ENCODE data around the gene TMEM222.

The TMEM222 gene

DNA sequence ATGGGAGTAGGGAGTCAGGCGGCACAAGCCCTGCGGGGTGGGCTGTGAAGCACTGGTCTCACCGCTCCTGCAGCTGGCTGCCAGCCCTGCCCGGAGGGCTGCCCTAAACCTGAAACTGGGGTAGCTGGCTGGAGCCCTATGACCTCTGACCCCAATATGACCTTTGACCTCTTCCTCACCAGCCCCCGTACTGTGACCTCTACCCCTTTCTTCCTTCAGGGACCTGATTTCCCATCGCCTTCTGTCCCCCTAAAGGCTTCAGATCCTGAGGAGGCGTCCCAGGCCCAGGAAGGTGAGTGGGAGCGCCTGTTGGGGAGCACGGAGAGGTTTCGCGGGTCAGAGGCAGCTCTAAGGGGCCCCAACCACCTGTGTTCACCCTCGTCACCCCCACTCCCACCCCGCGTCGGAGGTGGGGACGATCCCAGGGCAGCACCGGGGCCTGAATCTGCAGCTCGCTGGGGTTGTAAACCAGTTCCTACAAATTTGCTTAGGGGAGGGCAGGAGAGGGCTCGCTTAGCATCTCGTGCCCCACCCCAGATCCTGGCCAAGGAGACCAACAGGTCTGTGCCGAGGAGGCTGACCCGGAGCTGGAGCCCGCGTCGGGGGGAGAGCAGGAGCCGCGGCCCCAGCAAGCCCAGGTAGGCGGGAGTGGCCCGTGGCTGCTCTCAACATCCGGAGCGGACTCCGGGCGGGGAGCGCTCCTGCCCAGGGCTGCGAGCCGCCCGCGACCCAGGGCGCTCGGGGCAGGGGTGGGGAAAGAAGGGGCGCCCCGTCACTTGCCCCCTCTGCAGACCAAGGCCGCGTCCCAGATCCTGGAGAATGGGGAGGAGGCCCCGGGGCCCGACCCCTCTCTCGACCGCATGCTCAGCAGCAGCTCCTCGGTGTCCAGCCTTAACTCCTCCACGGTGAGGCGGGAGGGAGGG lies 27.2 kb downstream of the TMEM222 start:
- peak; percentile 77 for DNase-seq (ENCODE audit: extremely low spot score)
- ChIA-PET CTCF (interaction anchor here (1.3 kb wide), 1 partner anchor 9 kb away, joined by 3 read pairs; no protein-coding TSS in a partner anchor), POLR2A (interaction anchor here (3.8 kb wide), 1 partner anchor 16 kb away, joined by 26 read pairs; the partner anchor contains the start of gene MAP3K6)
- TF ChIP-seq CTBP1 (IDR thresholded peaks at IDR 0.05; ENCODE audit: borderline replicate concordance) (no peak), FOXM1 (IDR thresholded peaks at IDR 0.05; ENCODE audit: borderline replicate concordance) (no peak), L3MBTL2 (conservative IDR thresholded peaks at IDR 0.05) (peak; percentile 72), ELF4 (IDR thresholded peaks at IDR 0.05) (no peak)

DNA sequence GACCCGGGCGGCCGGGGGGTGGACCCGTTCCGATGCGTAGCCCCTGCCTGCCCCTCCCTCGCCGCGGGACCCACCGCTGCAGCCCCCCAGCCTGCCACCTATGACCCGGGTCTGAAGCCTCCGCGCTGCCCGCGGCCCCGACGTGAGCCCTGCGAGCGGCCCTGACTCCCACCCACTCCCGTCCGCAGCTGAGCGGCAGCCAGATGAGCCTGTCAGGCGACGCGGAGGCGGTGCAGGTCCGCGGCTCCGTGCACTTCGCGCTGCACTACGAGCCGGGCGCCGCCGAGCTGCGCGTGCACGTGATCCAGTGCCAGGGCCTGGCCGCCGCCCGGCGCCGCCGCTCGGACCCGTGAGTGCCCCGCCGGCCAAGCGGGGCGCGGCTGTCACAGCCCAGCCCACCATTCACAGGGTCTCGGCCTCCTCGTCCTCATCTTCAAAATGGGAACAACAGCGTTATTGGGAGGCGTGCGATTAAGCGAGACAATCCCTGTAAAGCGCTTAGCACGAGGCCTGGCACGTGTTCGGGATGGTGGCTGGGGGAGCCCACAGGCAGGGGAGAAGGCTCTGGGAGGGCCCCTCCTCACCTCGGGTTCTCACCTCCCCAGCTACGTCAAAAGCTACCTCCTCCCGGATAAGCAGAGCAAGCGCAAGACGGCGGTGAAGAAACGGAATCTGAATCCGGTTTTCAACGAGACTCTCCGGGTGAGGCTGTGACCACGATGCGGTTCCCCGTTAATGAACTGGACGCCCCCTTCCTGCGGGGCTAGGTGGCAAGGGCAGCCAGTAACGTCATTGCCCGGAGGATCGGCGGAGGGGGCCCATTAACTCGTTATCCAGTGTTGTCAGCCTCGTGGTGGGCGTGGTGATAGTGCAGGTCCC lies 28.1 kb downstream of the TMEM222 start:
- ChIA-PET CTCF (interaction anchor here (1.3 kb wide), 1 partner anchor 8 kb away, joined by 3 read pairs; no protein-coding TSS in a partner anchor), POLR2A (interaction anchor here (0.9 to 3.8 kb wide), 3 partner anchors 8 to 27 kb away, joined by 3 to 26 read pairs (median 3); partner anchors contain the start of genes MAP3K6 and SYTL1)
- peak; percentile 58; the same call in 1 of the 2 replicates for TF ChIP-seq LEF1 (IDR thresholded peaks at IDR 0.05; ENCODE audit: borderline replicate concordance)
- no peak for TF ChIP-seq FOXA1 (IDR thresholded peaks at IDR 0.05)
- TF ChIP-seq, protein P1, sequence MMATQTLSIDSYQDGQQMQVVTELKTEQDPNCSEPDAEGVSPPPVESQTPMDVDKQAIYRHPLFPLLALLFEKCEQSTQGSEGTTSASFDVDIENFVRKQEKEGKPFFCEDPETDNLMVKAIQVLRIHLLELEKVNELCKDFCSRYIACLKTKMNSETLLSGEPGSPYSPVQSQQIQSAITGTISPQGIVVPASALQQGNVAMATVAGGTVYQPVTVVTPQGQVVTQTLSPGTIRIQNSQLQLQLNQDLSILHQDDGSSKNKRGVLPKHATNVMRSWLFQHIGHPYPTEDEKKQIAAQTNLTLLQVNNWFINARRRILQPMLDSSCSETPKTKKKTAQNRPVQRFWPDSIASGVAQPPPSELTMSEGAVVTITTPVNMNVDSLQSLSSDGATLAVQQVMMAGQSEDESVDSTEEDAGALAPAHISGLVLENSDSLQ (IDR thresholded peaks at IDR 0.05): peak; percentile 98
- peak; percentile 48; the same call in 1 of the 2 replicates for TF ChIP-seq L3MBTL2 (conservative IDR thresholded peaks at IDR 0.05)
- peak; percentile 83 for DNase-seq (ENCODE audit: extremely low spot score)

DNA sequence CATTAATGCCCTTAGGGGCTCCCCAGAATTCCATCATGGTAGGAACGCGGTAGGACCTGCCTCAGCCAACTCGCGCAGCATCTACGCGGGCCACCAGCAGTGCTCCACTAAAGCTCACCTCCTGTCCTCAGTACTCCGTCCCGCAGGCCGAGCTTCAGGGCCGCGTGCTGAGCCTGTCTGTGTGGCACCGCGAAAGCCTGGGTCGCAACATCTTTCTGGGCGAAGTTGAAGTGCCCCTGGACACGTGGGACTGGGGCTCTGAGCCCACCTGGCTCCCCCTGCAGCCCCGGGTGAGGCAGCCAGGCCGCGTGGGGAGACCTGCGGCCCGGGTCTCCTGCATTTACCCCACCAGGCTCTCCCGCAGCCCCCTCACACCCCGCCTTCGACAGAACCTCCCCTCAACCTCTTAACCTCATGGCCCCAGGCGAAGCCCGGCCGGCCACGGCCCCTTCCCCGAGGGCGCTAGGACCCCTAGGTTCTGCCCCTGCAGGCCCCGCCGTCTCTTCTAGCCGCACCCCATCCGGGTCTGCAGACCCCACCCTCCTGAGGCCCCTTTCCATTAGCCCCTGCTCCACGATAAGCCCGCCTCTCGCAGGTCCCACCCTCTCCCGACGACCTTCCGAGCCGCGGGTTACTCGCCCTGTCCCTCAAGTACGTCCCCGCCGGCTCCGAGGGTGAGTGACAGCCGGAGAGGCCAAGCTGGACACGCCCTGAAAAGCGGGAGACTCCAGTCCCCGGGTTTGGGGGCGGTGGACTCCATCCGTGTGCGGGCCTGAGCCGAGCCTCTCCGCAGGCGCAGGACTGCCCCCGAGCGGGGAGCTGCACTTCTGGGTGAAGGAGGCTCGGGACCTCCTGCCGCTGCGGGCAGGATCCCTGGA lies 28.9 kb downstream of the TMEM222 start:
- ChIA-PET CTCF (interaction anchor here (0.6 kb wide), 1 partner anchor 18 kb away, joined by 3 read pairs; no protein-coding TSS in a partner anchor), POLR2A (interaction anchor here (0.9 to 3.8 kb wide), 3 partner anchors 9 to 28 kb away, joined by 3 to 26 read pairs (median 3); partner anchors contain the start of genes MAP3K6 and SYTL1)
- DNase-seq (ENCODE audit: extremely low spot score): no peak
- TF ChIP-seq TARDBP (IDR thresholded peaks at IDR 0.05) (no peak), ELF4 (IDR thresholded peaks at IDR 0.05) (no peak)
- TF ChIP-seq, protein P1 (IDR thresholded peaks at IDR 0.05): peak; percentile 74

DNA sequence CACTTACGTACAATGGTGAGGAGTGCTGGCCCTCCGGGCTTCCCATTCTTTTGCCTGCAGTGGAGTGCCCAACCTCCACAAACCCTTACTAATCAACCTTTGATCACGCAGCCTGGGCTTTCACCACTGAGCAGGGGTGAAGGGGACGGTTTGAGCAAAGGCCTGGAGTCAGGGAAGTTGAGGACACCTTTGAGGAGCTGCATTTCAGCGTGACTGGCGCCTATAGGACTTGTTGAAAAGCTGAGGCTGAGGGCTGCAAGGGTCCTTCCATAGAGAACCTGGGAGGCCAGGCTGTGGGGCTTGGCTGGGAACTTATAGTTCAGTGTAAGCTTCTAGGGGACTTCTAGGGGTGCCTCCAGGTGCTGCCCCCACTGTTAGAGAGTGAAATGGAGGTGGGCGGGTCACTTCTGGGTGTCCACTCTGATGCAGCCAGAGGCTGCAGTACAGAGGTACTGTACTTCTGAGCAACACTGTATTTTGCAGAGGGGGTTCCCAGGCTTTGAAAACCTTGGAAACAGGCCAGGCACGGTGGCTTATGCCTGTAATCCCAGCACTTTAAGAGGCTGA lies 29.7 kb downstream of the TMEM222 start:
- CTCF ChIA-PET: no interaction called here

DNA sequence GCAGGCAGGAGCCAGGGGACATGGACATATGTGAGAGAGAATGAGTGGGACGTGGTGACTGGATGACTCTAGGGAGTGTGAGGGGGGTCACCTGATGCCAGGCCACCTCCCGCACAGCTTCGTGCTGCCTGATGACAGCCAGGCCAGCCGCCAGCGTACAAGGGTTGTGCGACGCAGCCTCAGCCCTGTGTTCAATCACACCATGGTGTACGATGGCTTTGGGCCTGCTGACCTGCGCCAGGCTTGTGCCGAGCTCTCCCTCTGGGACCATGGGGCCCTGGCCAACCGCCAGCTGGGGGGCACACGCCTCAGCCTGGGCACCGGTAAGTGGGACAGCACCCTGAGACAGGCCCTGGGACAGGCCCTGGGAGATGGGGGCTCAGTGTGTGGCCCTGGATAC lies 31.2 kb downstream of the TMEM222 start:
- ChIA-PET CTCF (no interaction called here), POLR2A (interaction anchor here (2.2 kb wide), 1 partner anchor 13 kb away, joined by 21 read pairs; the partner anchor contains the start of gene MAP3K6)
- DNase-seq (ENCODE audit: extremely low spot score): no peak
- TF ChIP-seq LEF1 (IDR thresholded peaks at IDR 0.05; ENCODE audit: borderline replicate concordance): no peak
- TF ChIP-seq ARNT (IDR thresholded peaks at IDR 0.05): no peak
- TF ChIP-seq SP1 (IDR thresholded peaks at IDR 0.05): no peak
- TF ChIP-seq L3MBTL2 (conservative IDR thresholded peaks at IDR 0.05): no peak
- TF ChIP-seq HDGF (IDR thresholded peaks at IDR 0.05; ENCODE audit: borderline replicate concordance): no peak
- TF ChIP-seq BHLHE40 (IDR thresholded peaks at IDR 0.05; ENCODE audit: borderline replicate concordance): no peak
- TF ChIP-seq FOXM1 (IDR thresholded peaks at IDR 0.05; ENCODE audit: borderline replicate concordance): no peak
- TF ChIP-seq, protein P1 (IDR thresholded peaks at IDR 0.05): no peak
- TF ChIP-seq CTBP1 (IDR thresholded peaks at IDR 0.05; ENCODE audit: borderline replicate concordance): no peak
- TF ChIP-seq FOXA1 (IDR thresholded peaks at IDR 0.05): no peak
- TF ChIP-seq TARDBP (IDR thresholded peaks at IDR 0.05): no peak
- no peak for TF ChIP-seq SUZ12 (IDR thresholded peaks at IDR 0.05)
- no peak for TF ChIP-seq ZNF384 (IDR thresholded peaks at IDR 0.05)

More for the DNA sequence above, 29.7 kb downstream of the TMEM222 start:
- no peak for DNase-seq (ENCODE audit: extremely low spot score)
- TF ChIP-seq CTBP1 (IDR thresholded peaks at IDR 0.05; ENCODE audit: borderline replicate concordance) (no peak), ARNT (IDR thresholded peaks at IDR 0.05) (no peak), HDGF (IDR thresholded peaks at IDR 0.05; ENCODE audit: borderline replicate concordance) (no peak), TARDBP (IDR thresholded peaks at IDR 0.05) (no peak), NFRKB (IDR thresholded peaks at IDR 0.05) (no peak), SUZ12 (IDR thresholded peaks at IDR 0.05) (no peak), BHLHE40 (IDR thresholded peaks at IDR 0.05; ENCODE audit: borderline replicate concordance) (no peak), L3MBTL2 (conservative IDR thresholded peaks at IDR 0.05) (no peak), FOXK2 (IDR thresholded peaks at IDR 0.05) (no peak), FOXM1 (IDR thresholded peaks at IDR 0.05; ENCODE audit: borderline replicate concordance) (no peak), ZNF384 (IDR thresholded peaks at IDR 0.05) (no peak), FOXA1 (IDR thresholded peaks at IDR 0.05) (no peak), SP1 (IDR thresholded peaks at IDR 0.05) (no peak), ELF4 (IDR thresholded peaks at IDR 0.05) (no peak), LEF1 (IDR thresholded peaks at IDR 0.05; ENCODE audit: borderline replicate concordance) (no peak)
- TF ChIP-seq, protein P1 (IDR thresholded peaks at IDR 0.05): no peak
- POLR2A ChIA-PET: interaction anchor here (3.8 kb wide), 1 partner anchor 14 kb away, joined by 26 read pairs; the partner anchor contains the start of gene MAP3K6

All from HEK293T (cell line).